GM18907 (cell line): ENCODE data around the gene KRTAP10-2.
"Not testable (repeated sequence)": the region's sequence is repeated elsewhere in the genome, so short reads cannot be mapped to it uniquely, and the experiment has no call there.

Experiments used
- ATAC-seq: cut with Tn5 transposase; IDR thresholded peaks from one replicate; pipeline ENCODE4 v1.9.1; 2021; ENCODE audit warnings: mild to moderate bottlenecking, moderate library complexity; ENCODE audit not compliant: unreplicated experiment

The KRTAP10-2 gene

DNA sequence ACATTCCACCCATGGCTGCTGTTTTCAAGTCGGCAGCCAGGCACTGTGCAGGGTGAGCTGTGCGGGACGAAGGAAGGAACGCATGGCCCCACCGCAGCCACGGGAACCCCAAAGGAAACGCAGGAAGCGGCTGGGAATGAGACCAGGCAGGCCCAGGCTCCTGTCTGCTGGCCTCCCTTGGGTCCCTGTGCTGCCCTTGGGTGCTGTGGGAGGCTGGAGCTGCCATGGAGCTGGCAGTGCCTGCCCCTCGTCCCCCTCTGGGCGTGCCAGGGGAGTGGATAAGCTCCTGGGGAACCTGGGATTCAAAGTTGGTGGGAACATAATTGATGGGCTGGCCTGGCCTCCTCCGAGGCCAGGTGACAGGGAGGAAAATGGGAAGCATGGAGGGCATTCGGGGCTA, 17.0 kb upstream of the KRTAP10-2 start:
- no peak for ATAC-seq

- no peak for ATAC-seq
Observed at GRCh38 chr21:44567481-44568171, 16.3 kb upstream of the KRTAP10-2 start.

GRCh38 chr21:44566403-44566802, 15.1 kb upstream of the KRTAP10-2 start:
- no peak for ATAC-seq

- ATAC-seq = no peak
Observed at GRCh38 chr21:44564886-44565598, 13.7 kb upstream of the KRTAP10-2 start.

DNA sequence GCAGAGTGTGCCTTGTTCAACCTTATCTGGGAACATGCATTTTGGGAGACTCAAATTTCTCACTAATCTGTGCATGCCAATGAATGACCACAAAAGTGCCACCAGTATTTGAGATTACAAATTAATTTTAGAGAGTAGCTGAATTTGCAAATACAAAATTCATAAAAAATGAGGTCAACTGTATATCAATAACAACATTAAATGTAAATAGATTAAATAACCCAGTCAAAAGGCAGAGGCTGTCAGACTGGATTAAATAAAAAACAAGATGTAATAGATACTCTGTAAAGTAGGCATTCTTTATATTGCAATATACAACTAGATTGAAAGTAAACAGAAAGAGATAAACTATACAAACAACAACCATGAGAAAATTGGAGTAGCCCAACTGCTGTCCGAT, 12.8 kb upstream of the KRTAP10-2 start:
- ATAC-seq = no peak

DNA sequence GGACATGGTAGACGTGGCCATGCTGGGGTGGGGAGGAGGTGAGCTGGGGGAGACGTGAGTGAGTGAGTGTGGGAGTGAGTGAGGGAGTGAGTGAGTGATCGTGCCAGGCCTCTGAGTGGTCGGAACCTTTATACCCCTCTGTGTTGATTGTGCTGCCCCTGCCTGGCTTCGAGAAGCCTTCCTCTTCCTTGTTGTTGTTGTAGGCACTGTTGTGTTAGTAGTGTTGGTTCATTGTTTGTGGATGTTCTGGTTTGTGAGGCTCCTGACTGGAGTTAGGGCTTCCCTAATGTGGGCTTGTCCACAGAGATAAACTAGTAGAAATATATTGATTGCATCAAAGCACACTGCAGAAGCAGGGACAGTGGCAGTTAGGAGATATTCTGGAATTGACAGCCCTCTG, 7.4 kb upstream of the KRTAP10-2 start, which contains the start of gene KRTAP10-3:
Gene KRTAP10-3 (minus strand): TSS at position 101 of the 400 bp plus-strand sequence. CDS start 80 bp downstream, at position 21.
- no peak for ATAC-seq

- not testable (repeated sequence) for ATAC-seq
Observed at GRCh38 chr21:44558329-44558675, 7.0 kb upstream of the KRTAP10-2 start.

GRCh38 chr21:44557491-44558328, 6.4 kb upstream of the KRTAP10-2 start:
- no peak for ATAC-seq

- no peak for ATAC-seq
Observed at GRCh38 chr21:44556879-44557278, 5.6 kb upstream of the KRTAP10-2 start.

- no peak for ATAC-seq
Observed at GRCh38 chr21:44555200-44555875, 4.0 kb upstream of the KRTAP10-2 start.

- no peak for ATAC-seq
Observed at GRCh38 chr21:44552681-44553080, 1.4 kb upstream of the KRTAP10-2 start.

GRCh38 chr21:44552136-44552535, 831 bp upstream of the KRTAP10-2 start:
- no peak for ATAC-seq

DNA sequence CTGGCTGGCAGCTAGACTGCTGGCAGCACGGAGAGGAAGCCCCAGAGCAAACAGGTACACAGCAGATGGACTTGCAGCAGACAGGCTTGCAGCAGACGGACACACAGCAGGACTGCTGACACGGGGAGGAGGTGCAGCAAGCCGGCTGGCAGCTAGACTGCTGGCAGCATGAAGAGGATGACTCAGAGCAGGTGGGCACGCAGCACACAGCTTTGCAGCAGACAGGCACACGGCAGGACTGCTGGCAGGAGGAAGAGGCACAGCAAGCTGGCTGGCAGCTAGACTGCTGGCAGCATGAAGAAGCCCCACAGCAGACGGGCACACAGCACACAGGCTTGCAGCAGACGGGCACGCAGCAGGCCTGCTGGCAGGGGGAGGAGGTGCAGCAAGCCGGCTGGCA, 498 bp downstream of the KRTAP10-2 start:
- no peak for ATAC-seq

DNA sequence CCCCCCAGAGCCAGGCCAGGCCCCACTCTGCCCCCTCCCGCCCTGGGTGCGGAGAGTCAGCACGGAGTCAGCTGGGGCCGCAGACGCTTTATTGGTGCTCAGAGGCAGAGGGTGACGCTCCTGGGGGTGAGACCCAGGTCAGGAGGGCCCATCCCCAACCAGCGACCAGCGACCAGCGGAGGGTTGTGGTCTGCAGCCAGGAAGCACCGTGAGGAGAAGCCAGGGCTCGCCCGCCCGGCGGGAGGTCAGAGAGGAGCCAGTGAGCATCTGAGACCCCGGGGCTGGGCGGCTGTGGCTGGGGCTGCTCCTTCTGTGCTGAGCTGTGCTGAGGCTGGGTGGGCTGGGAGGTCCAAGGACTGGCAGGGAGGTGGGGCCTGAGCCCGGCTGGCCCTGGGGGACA, 1.0 kb downstream of the KRTAP10-2 start:
- ATAC-seq = not testable (repeated sequence)

- no peak for ATAC-seq
Observed at GRCh38 chr21:44549525-44550211, 1.6 kb downstream of the KRTAP10-2 start.

DNA sequence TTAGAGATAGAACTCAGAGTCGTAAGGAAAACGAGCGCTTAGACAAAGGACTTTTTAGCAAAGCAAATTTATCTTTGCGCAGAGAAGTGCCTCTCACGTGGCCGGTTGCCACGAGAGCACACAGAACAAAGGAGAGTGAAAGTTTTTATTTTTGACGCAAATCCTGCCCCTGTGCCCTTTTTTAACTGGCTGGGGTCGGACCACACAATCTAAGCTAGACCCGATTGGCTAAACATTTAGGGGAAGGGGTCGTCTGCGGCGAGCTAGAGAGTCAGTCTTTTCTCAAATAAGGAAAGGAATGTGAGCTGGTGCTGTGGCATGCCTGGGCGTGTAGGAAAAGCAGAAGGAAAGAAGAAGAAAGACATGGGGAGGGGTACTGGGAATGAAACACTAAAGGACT, 2.4 kb downstream of the KRTAP10-2 start:
- no peak for ATAC-seq

DNA sequence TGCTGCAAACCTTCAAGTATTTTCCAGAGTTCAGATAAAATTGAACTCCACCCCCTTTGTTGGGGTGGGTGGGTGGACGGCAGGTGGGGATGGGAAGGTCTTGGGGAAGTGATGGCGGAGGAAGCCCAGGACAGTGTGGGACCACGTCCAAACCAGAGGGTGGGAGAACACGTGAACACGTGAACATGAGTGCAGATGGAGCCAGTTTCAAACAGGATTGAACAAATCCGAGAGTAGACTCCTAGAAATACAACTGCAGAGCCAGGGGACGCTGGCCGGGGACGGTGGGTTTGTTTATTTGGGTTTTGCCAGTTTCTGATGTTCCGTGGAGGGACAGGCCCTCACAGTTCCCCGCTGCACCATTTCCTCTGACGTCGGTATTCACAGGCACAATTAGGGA, 2.9 kb downstream of the KRTAP10-2 start:
- no peak for ATAC-seq

- no peak for ATAC-seq
Observed at GRCh38 chr21:44547656-44548331, 3.5 kb downstream of the KRTAP10-2 start.

DNA sequence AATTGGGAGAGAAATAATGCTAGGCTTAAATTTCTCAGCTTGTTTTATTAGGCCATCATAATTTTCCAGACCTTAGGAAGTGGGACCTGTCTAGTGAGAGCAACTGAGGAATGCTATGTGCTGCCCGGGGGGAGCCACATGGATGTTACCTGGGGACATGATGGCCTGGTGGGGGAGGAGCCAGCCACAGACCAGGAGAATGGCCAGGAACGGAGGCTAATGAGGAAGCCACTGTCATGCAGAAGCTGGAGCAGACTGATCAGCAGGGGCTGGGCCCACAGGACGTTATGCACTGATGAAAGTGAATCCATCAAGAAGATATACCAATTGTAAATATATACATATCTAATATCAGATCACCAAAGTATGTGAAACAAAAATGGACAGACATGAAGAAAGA, 6.7 kb downstream of the KRTAP10-2 start:
- no peak for ATAC-seq

DNA sequence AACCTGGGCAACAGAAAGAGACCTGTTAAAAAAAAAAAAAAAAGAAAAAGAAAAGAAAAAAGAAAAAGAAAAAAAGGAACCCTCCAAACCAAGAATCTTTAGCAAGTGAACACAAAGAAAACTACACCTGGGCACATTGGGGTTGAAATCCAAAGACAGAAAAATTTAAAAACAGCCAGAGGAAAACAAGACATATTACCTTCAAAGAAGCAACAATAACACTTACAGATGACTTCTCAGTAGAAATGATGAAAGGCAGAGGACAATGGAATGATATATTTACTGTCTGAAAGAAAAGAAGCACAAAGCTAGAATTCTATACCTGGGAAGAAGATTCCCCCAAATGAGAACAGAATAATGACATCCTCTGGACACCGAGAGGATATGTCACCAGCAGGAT, 8.6 kb downstream of the KRTAP10-2 start:
- no peak for ATAC-seq
